K562 (cell line): ENCODE results near the gene ACSM6. TPM values are rescaled to one million over a fixed set of nuclear protein-coding genes. Genes with fewer than 3 reads are reported as not detected.
A peak's percentile ranks its signal among the peaks of the same experiment; 100 is the strongest.

Experiments
- CBFA2T3 ChIP-seq: fragments of 450-650 bp; IDR thresholded peaks from 2 replicates; pipeline ENCODE4 v1.6.1; 2017
- E2F4 ChIP-seq: sonication (generic); formaldehyde crosslinking; IDR thresholded peaks from 2 replicates; pipeline ENCODE4 v1.8.0; 2022; ENCODE audit warnings: mild to moderate bottlenecking, low read depth, missing genetic modification reagents
- ETS2 ChIP-seq: IDR thresholded peaks from 2 replicates; pipeline ENCODE4 v1.6.1; 2016; ENCODE audit warnings: borderline replicate concordance, missing genetic modification characterization, mild to moderate bottlenecking, moderate library complexity, missing compliant biosample characterization; ENCODE audit not compliant: poor library complexity, severe bottlenecking
- JUN ChIP-seq, 2 experiments: sonication (generic) in 1 of 2; formaldehyde crosslinking in 1 of 2; IDR thresholded peaks; 2 replicates each; pipeline versions ENCODE4 v1.6.1 to v1.8.0; 2012 to 2022; ENCODE audit warnings: borderline replicate concordance in 2 of 2, mild to moderate bottlenecking in 2 of 2, improper control_type of control experiment in 1 of 2, low read depth in 1 of 2, low read length in 1 of 2, missing genetic modification reagents in 1 of 2
- MAZ ChIP-seq, 2 experiments: fragments of 450-650 bp in 1 of 2; sonication (generic) in 1 of 2; formaldehyde crosslinking; IDR thresholded peaks in 1 of 2; conservative IDR thresholded peaks in 1 of 2; 2 replicates each; pipeline versions ENCODE4 v1.4.0 to v1.5.0; 2020; ENCODE audit warnings: mild to moderate bottlenecking in 1 of 2, missing genetic modification reagents in 1 of 2
- MYBL2 ChIP-seq, 2 experiments: fragments of 450-650 bp in 1 of 2; sonication (generic) in 1 of 2; formaldehyde crosslinking in 1 of 2; IDR thresholded peaks; 2 replicates each; pipeline versions ENCODE4 v1.6.1 to v1.8.1; 2017 to 2022; ENCODE audit warnings: borderline replicate concordance in 1 of 2, inconsistent platforms in 1 of 2, low read depth in 1 of 2, mild to moderate bottlenecking in 1 of 2, missing genetic modification reagents in 1 of 2, moderate library complexity in 1 of 2
- NCOR1 ChIP-seq: fragments of 450-650 bp; IDR thresholded peaks from 2 replicates; pipeline ENCODE4 v1.6.1; 2016; ENCODE audit warnings: mild to moderate bottlenecking, moderate library complexity
- PBX2 ChIP-seq, 2 experiments: IDR thresholded peaks in 1 of 2; conservative IDR thresholded peaks in 1 of 2; 2 replicates each; pipeline ENCODE4 v1.6.1; 2016; ENCODE audit warnings: low read depth in 2 of 2, mild to moderate bottlenecking in 1 of 2, missing compliant biosample characterization in 1 of 2, missing genetic modification characterization in 1 of 2, moderate library complexity in 1 of 2
- RAD21 ChIP-seq, 2 experiments: fragments of 250-450 bp in 1 of 2; fragments of 450-650 bp in 1 of 2; sonication (Bioruptor Pico) in 1 of 2; formaldehyde crosslinking in 1 of 2; IDR thresholded peaks in 1 of 2; conservative IDR thresholded peaks in 1 of 2; 2 replicates each; pipeline versions ENCODE4 v1.4.0 to v1.8.0; 2020 to 2022; ENCODE audit warnings: mild to moderate bottlenecking in 2 of 2, moderate library complexity in 1 of 2
- RAD51 ChIP-seq: fragments of 450-650 bp; IDR thresholded peaks from 2 replicates; pipeline ENCODE4 v1.7.1; 2016; ENCODE audit warnings: low read depth, mild to moderate bottlenecking, borderline replicate concordance
- RBM14 ChIP-seq: fragments of 200-400 bp; formaldehyde crosslinking; IDR thresholded peaks from 2 replicates; pipeline ENCODE4 v1.6.1; 2018; ENCODE audit warnings: low read depth, mild to moderate bottlenecking, low read length, moderate library complexity, borderline replicate concordance; ENCODE audit not compliant: insufficient read depth
- RBM39 ChIP-seq: fragments of 200-400 bp; formaldehyde crosslinking; optimal IDR thresholded peaks from 2 replicates; pipeline ENCODE3; 2018; ENCODE audit warnings: low read depth, low read length
- SUPT5H ChIP-seq: fragments of 450-650 bp; IDR thresholded peaks from 2 replicates; pipeline ENCODE4 v1.6.1; 2016
- ZBED1 ChIP-seq: IDR thresholded peaks from 2 replicates; pipeline ENCODE4 v1.6.1; 2014
- ZFP36 ChIP-seq: fragments of 150-350 bp; IDR thresholded peaks from 2 replicates; pipeline ENCODE4 v1.6.1; 2018; ENCODE audit warnings: low read length, low read depth; ENCODE audit not compliant: partially characterized antibody
- ZNF134 ChIP-seq: fragments of 250-450 bp; sonication (Bioruptor Pico); conservative IDR thresholded peaks from 2 replicates; pipeline ENCODE4 v1.4.0; 2020
- ZNF232 ChIP-seq: sonication (generic); formaldehyde crosslinking; IDR thresholded peaks from 2 replicates; pipeline ENCODE4 v1.8.0; 2022; ENCODE audit warnings: mild to moderate bottlenecking, missing genetic modification reagents
- ZNF445 ChIP-seq: fragments of 250-450 bp; sonication (Bioruptor Pico); IDR thresholded peaks from 2 replicates; pipeline ENCODE4 v1.4.0; 2020; ENCODE audit warnings: low read depth, mild to moderate bottlenecking, moderate library complexity
- polyA plus RNA-seq, 8 experiments: library from polyadenylated mRNA; depleted of rRNA in 4 of 8; stranded (reverse) in 5 of 8; unstranded in 3 of 8; fragments of >200 nt; fragmentation: Nextera tagmentation in 2 of 8; fragmentation: Illumina TruSeq in 1 of 8; extraction: Ambion mirVana in 2 of 8; extraction: Trizol in 1 of 8; gene quantifications; 2 replicates each; pipeline versions ENCODE4 v1.2.1 to v1.2.3, GENCODE V29; 2011 to 2014; ENCODE audit warnings: inconsistent platforms in 1 of 8, missing spikeins in 1 of 8
- total RNA-seq, 7 experiments: library from RNA; depleted of rRNA in 6 of 7; stranded (reverse); fragments of >200 nt in 6 of 7; fragmentation: Illumina TruSeq in 2 of 7; extraction: Trizol in 2 of 7; gene quantifications; 2 replicates each; pipeline versions ENCODE4 v1.2.1 to v1.2.3, GENCODE V29; 2011 to 2021; ENCODE audit warnings: low replicate concordance in 1 of 7

ACSM6 gene
- total and polyA plus RNA-seq, 9 of the 15 experiments (the other 6 are each of a cell fraction or from before 2014, with no cell fraction given): not detected

GRCh38 chr10:95276367-95277200 is 82.5 kb downstream of the ACSM6 start (continued):
- TF ChIP-seq ZNF134 (CRISPR knock-in tag): no peak
- no peak for TF ChIP-seq ETS2 (tag)
- TF ChIP-seq RAD21 (CRISPR knock-in tag; conservative IDR thresholded peaks at IDR 0.05 in 1 of 2, IDR thresholded peaks at IDR 0.05 in 1 of 2): no peak
- TF ChIP-seq ZNF232: no peak
- no peak for TF ChIP-seq PBX2 (CRISPR knock-in tag; IDR thresholded peaks at IDR 0.05; ENCODE audit: low read depth)
- 0 out of 2 replicates have a peak, but pooled peaks have one; percentile 15 for TF ChIP-seq PBX2 (tag; conservative IDR thresholded peaks at IDR 0.05; ENCODE audit: low read depth)
- TF ChIP-seq ZBED1: no peak
- TF ChIP-seq MYBL2 (IDR thresholded peaks at IDR 0.05; ENCODE audit: low read depth): no peak
- no peak for TF ChIP-seq MYBL2 (CRISPR knock-in tag; IDR thresholded peaks at IDR 0.05; ENCODE audit: borderline replicate concordance)
- no peak for TF ChIP-seq NCOR1
- TF ChIP-seq RAD51: no peak
- no peak for TF ChIP-seq E2F4
- TF ChIP-seq MAZ (CRISPR knock-in tag; conservative IDR thresholded peaks at IDR 0.05 in 1 of 2, IDR thresholded peaks at IDR 0.05 in 1 of 2): no peak
- TF ChIP-seq CBFA2T3: peak; percentile 69
- TF ChIP-seq RBM14: no peak
- TF ChIP-seq ZFP36: peak; percentile 12
- no peak for TF ChIP-seq JUN (IDR thresholded peaks at IDR 0.05; ENCODE audit: borderline replicate concordance, low read depth, low read length)
- no peak for TF ChIP-seq JUN (CRISPR knock-in tag; IDR thresholded peaks at IDR 0.05; ENCODE audit: borderline replicate concordance)
- TF ChIP-seq SUPT5H: no peak
- TF ChIP-seq RBM39: no peak
- no peak for TF ChIP-seq ZNF445 (CRISPR knock-in tag)
